ENCODE data around the gene NAPEPLD.

DNA sequence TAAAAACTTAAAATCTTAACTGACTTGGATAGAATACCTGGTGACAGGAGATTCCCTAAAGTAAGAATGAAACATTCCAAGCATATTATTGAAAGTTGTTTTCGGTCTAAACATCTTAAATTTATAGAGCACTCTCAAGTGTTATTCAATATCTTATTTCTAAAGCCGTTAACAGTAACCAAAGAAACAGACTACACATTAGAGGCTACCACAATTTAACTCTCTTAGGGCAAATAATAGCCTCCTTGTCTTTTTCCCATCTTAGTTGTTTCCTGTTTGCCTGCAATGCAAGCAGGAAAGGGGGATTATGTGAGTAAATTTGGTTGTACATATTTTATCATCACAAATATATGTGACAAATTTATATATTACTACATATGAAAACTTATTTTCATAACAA, 31.4 kb downstream of the NAPEPLD start:
- TF ChIP-seq POLR2AphosphoS5 (IDR thresholded peaks at IDR 0.05; ENCODE audit: low read depth, low read length) (no peak), REST (IDR thresholded peaks at IDR 0.05; ENCODE audit: insufficient read depth in 1 of 2, low read depth in 2 of 2, low read length in 2 of 2) (no peak), TAF1 (IDR thresholded peaks at IDR 0.05; ENCODE audit: borderline replicate concordance, insufficient read depth, low read length) (no peak), SIN3A (IDR thresholded peaks at IDR 0.05; ENCODE audit: borderline replicate concordance, insufficient read depth, low read length) (no peak), FOXP2 (optimal IDR thresholded peaks at IDR 0.05; ENCODE audit: borderline replicate concordance, extremely low read depth, extremely low read length, insufficient read depth) (no peak)

Measured in PFSK-1 (cell line).